GM19328 (cell line): Measurements from ENCODE around the gene MBTPS1.
A peak's percentile ranks its signal among the peaks of the same experiment; 100 is the strongest.
"Not testable (repeated sequence)": the region's sequence is repeated elsewhere in the genome, so short reads cannot be mapped to it uniquely, and the experiment has no call there.

Experiments
- ATAC-seq: cut with Tn5 transposase; IDR thresholded peaks from one replicate; pipeline ENCODE4 v1.9.1; 2021; ENCODE audit warnings: mild to moderate bottlenecking, moderate library complexity; ENCODE audit not compliant: unreplicated experiment

MBTPS1 gene

GRCh38 chr16:84137769-84138357, 21.1 kb upstream of the MBTPS1 start:
- no peak for ATAC-seq

- ATAC-seq: no peak
Observed at GRCh38 chr16:84137287-84137686, 20.5 kb upstream of the MBTPS1 start.

GRCh38 chr16:84136331-84137125, 19.8 kb upstream of the MBTPS1 start:
- ATAC-seq: no peak

- ATAC-seq: no peak
Observed at GRCh38 chr16:84132527-84133285, 16.0 kb upstream of the MBTPS1 start.

GRCh38 chr16:84131117-84131516, 14.4 kb upstream of the MBTPS1 start:
- no peak for ATAC-seq

- ATAC-seq: no peak
Observed at GRCh38 chr16:84124257-84125073, 7.7 kb upstream of the MBTPS1 start.

GRCh38 chr16:84121007-84121406, 4.3 kb upstream of the MBTPS1 start:
- ATAC-seq: no peak

GRCh38 chr16:84120023-84120422, 3.3 kb upstream of the MBTPS1 start:
- ATAC-seq: no peak

- ATAC-seq: no peak
Observed at GRCh38 chr16:84119368-84119767, 2.6 kb upstream of the MBTPS1 start.

- ATAC-seq: not testable (repeated sequence)
Observed at GRCh38 chr16:84118315-84118714, 1.6 kb upstream of the MBTPS1 start.

- ATAC-seq: peak; percentile 5
Observed at GRCh38 chr16:84117494-84117843, 727 bp upstream of the MBTPS1 start.

GRCh38 chr16:84115919-84116719, 623 bp downstream of the MBTPS1 start:
- peak; percentile 21 for ATAC-seq

- ATAC-seq: not testable (repeated sequence)
Observed at GRCh38 chr16:84111949-84112348, 4.8 kb downstream of the MBTPS1 start.

GRCh38 chr16:84111525-84111924, 5.2 kb downstream of the MBTPS1 start:
- ATAC-seq: no peak

- ATAC-seq: no peak
Observed at GRCh38 chr16:84110527-84110926, 6.2 kb downstream of the MBTPS1 start.

GRCh38 chr16:84109598-84110335, 7.0 kb downstream of the MBTPS1 start:
- no peak for ATAC-seq

- no peak for ATAC-seq
Observed at GRCh38 chr16:84107921-84108320, 8.8 kb downstream of the MBTPS1 start.

- no peak for ATAC-seq
Observed at GRCh38 chr16:84105948-84106740, 10.6 kb downstream of the MBTPS1 start.
